Endothelial cell (in vitro differentiated cells): Measurements from ENCODE around the gene PHC2. TPM values are rescaled to one million over a fixed set of nuclear protein-coding genes. Genes with fewer than 3 reads are reported as not detected.

Source experiments
- DNase-seq: peaks from one replicate; pipeline ENCODE4 v3.0.0; 2021; ENCODE audit warnings: low spot score
- H3K27ac Mint-ChIP-seq: one replicate; pipeline ENCODE4 v1.8.0; 2021; ENCODE audit warnings: mixed read lengths, inconsistent platforms; ENCODE audit not compliant: unreplicated experiment
- H3K27me3 Mint-ChIP-seq: one replicate; pipeline ENCODE4 v1.8.0; 2021; ENCODE audit warnings: mild to moderate bottlenecking, moderate library complexity, mixed read lengths, inconsistent platforms; ENCODE audit not compliant: unreplicated experiment
- H3K36me3 Mint-ChIP-seq: one replicate; pipeline ENCODE4 v1.8.0; 2021; ENCODE audit warnings: mild to moderate bottlenecking, low read depth, mixed read lengths, inconsistent platforms; ENCODE audit not compliant: unreplicated experiment
- H3K4me1 Mint-ChIP-seq: one replicate; pipeline ENCODE4 v1.8.0; 2021; ENCODE audit warnings: mild to moderate bottlenecking, mixed read lengths, inconsistent platforms; ENCODE audit not compliant: unreplicated experiment
- H3K4me3 Mint-ChIP-seq: one replicate; pipeline ENCODE4 v1.8.0; 2021; ENCODE audit warnings: mild to moderate bottlenecking, mixed read lengths, inconsistent platforms; ENCODE audit not compliant: unreplicated experiment
- H3K9me3 Mint-ChIP-seq: one replicate; pipeline ENCODE4 v1.8.0; 2021; ENCODE audit warnings: mixed read lengths, inconsistent platforms; ENCODE audit not compliant: unreplicated experiment
- CTCF ChIP-seq: fragments of 200-600 bp; sonication (generic); IDR thresholded peaks from one replicate; pipeline ENCODE4 v1.5.0; 2021; ENCODE audit warnings: antibody characterized with exemption; ENCODE audit not compliant: unreplicated experiment
- total RNA-seq: library from RNA; stranded (reverse); fragmentation: NEBNext Ultra II Directional; extraction: Animal tissue kit (Norgen Biotek cat#: 25700); gene quantifications from one replicate; pipeline ENCODE4 v1.2.1, GENCODE V29; 2021; ENCODE audit not compliant: unreplicated experiment

The PHC2 gene
- total RNA-seq, 1 donor from 2014 or later: 177 TPM

GRCh38 chr1:33361532-33362235 lies 69.2 kb downstream of the PHC2 start:
- Mint-ChIP-seq H3K27me3 (no peaks in the 10 kb centered on the region), H3K9me3 (no peaks in the 10 kb centered on the region), H3K36me3 (peaks cover 19% of the 10 kb centered on the region), H3K4me3 (peak overlapping the region; percentile 27), H3K4me1 (peaks cover 91% of the 10 kb centered on the region), H3K27ac (peak overlapping the region; percentile 98)
- no peak for TF ChIP-seq CTCF
- peak; percentile 54 for DNase-seq

GRCh38 chr1:33360367-33360766 lies 70.5 kb downstream of the PHC2 start:
- H3K36me3 Mint-ChIP-seq: peaks cover 18% of the 10 kb centered on the region
- H3K4me1 Mint-ChIP-seq: peaks cover 80% of the 10 kb centered on the region
- no peak for DNase-seq
- TF ChIP-seq CTCF: no peak
- H3K4me3 Mint-ChIP-seq: peak overlapping the region; percentile 28
- no peaks in the 10 kb centered on the region for H3K9me3 Mint-ChIP-seq
- H3K27me3 Mint-ChIP-seq: no peaks in the 10 kb centered on the region
- no peak overlapping the region for H3K27ac Mint-ChIP-seq

- no peak for TF ChIP-seq CTCF
- Mint-ChIP-seq H3K27me3 (peaks cover 2% of the 10 kb centered on the region), H3K27ac (peak overlapping the region; percentile 68), H3K36me3 (peaks cover 23% of the 10 kb centered on the region), H3K4me1 (peaks cover 78% of the 10 kb centered on the region), H3K9me3 (no peaks in the 10 kb centered on the region), H3K4me3 (peak overlapping the region; percentile 63)
- DNase-seq: no peak
Measured at GRCh38 chr1:33359931-33360330, 71.0 kb downstream of the PHC2 start.

DNA sequence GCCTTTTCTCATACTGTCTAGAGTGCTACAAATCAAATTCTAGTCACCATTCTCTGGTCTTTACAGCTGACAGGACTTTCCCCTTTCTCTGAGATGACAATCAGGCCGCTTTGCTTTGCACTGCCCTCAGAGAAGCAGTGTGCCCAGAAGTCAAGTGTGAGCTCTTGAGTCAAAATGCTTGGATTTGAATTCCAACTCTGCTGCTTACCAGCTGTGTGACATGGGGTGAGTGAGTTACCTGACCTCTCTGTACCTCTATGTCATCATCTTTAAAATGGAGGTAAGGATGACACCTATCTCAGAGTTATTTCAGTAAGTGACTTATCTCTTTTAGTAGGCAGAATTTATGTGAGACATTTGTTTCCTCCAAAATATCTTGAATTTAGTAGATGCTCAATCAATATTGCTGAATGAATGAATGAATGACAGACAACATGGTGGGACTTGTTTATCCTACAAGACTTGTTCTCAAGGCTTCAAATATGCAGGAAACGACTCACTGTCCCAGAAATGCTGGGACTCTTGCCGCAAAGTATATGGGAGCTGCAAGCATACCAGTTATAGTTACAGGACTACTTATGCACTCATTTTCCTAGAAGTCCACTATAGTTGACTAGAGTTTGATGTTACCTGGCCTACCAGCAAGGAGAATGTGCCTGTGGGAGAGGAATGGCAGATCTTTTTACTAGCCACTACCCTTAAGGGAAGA lies 71.9 kb downstream of the PHC2 start:
- H3K27ac Mint-ChIP-seq: no peak overlapping the region
- DNase-seq: no peak
- peaks cover 31% of the 10 kb centered on the region for H3K36me3 Mint-ChIP-seq
- H3K9me3 Mint-ChIP-seq: no peaks in the 10 kb centered on the region
- H3K27me3 Mint-ChIP-seq: peaks cover 2% of the 10 kb centered on the region
- peaks cover 69% of the 10 kb centered on the region for H3K4me1 Mint-ChIP-seq
- TF ChIP-seq CTCF: no peak
- H3K4me3 Mint-ChIP-seq: no peak overlapping the region
